Calu3 (cell line): ENCODE data around the gene SLITRK4. TPM values are rescaled to one million over a fixed set of nuclear protein-coding genes. Genes with fewer than 3 reads are reported as not detected.

Experiments used
- BruUV-seq: library from RNA; stranded (reverse); fragments of 400-500 nt; replicated peaks from 2 replicates; lab custom pipeline; 2021; lab: Mats Ljungman, UMichigan
- CTCF ChIA-PET: fragments of 300-600 bp; sonication (Branson Sonifier 250); formaldehyde crosslinking; loops from one replicate; lab custom pipeline; 2022; ENCODE audit warnings: antibody characterized with exemption; lab: Charles Lee
- DNase-seq: peaks from one replicate; pipeline ENCODE4 v3.0.0; 2022
- H3K27ac Mint-ChIP-seq: one replicate; pipeline ENCODE4 v1.8.0; 2022; ENCODE audit warnings: mixed read lengths; ENCODE audit not compliant: unreplicated experiment
- H3K27me3 Mint-ChIP-seq: one replicate; pipeline ENCODE4 v1.8.0; 2022; ENCODE audit warnings: mixed read lengths; ENCODE audit not compliant: unreplicated experiment
- H3K36me3 Mint-ChIP-seq: one replicate; pipeline ENCODE4 v1.8.0; 2022; ENCODE audit warnings: mild to moderate bottlenecking, moderate library complexity, mixed read lengths; ENCODE audit not compliant: insufficient read depth, unreplicated experiment
- H3K4me1 Mint-ChIP-seq: one replicate; pipeline ENCODE4 v1.8.0; 2022; ENCODE audit warnings: mild to moderate bottlenecking, low read depth, mixed read lengths; ENCODE audit not compliant: unreplicated experiment
- H3K4me3 Mint-ChIP-seq: one replicate; pipeline ENCODE4 v1.8.0; 2022; ENCODE audit warnings: mild to moderate bottlenecking, low read depth, moderate library complexity, mixed read lengths; ENCODE audit not compliant: unreplicated experiment
- H3K9me3 Mint-ChIP-seq: one replicate; pipeline ENCODE4 v1.8.0; 2022; ENCODE audit warnings: low read depth, mixed read lengths; ENCODE audit not compliant: unreplicated experiment
- intact Hi-C: fragments of 100-400 bp; cut with micrococcal nuclease; formaldehyde crosslinking; loops from one replicate; pipeline ENCODE4 v1.10.0; 2022; ENCODE audit not compliant: unreplicated experiment
- total RNA-seq: library from RNA; stranded (reverse); gene quantifications from 2 replicates; pipeline ENCODE4 v1.2.3, GENCODE V29; 2022
- TF ChIP-seq, protein P1 (sequence below): fragments of 200-600 bp; IDR thresholded peaks from one replicate; pipeline ENCODE4 v1.8.0; 2022; ENCODE audit warnings: antibody characterized with exemption; ENCODE audit not compliant: unreplicated experiment

The SLITRK4 gene
- total RNA-seq, 1 experiment from 2014 or later = not detected

DNA sequence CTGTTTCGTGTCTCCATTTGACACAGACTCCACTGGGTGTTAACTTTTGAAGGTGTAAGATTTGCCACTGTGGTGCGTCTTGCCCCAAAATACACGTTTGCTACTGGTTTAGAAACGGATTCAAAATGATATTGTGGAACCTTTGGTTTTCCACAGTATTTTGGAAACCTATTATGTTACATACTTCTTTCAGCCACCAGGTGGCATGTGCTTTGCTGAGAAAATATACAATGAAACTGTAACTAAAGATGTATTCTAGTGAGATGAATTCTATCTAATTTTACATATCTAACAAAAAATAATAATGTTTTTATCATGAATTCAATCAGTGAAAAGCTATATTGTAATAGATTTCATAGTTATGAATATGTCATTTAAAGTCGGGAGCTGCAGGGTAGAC lies 28.4 kb upstream of the SLITRK4 start:
- Mint-ChIP-seq H3K27ac (no peak overlapping the region), H3K27me3 (no peaks in the 10 kb centered on the region), H3K9me3 (no peaks in the 10 kb centered on the region), H3K4me3 (no peak overlapping the region), H3K4me1 (no peaks in the 10 kb centered on the region), H3K36me3 (no peaks in the 10 kb centered on the region)
- intact Hi-C loops = loop anchor here (1.0 kb wide), 1 partner anchor 1527 kb away; no protein-coding TSS in a partner anchor
- CTCF ChIA-PET = no interaction called here
- no TSS peak for BruUV-seq
- TF ChIP-seq, protein P1, sequence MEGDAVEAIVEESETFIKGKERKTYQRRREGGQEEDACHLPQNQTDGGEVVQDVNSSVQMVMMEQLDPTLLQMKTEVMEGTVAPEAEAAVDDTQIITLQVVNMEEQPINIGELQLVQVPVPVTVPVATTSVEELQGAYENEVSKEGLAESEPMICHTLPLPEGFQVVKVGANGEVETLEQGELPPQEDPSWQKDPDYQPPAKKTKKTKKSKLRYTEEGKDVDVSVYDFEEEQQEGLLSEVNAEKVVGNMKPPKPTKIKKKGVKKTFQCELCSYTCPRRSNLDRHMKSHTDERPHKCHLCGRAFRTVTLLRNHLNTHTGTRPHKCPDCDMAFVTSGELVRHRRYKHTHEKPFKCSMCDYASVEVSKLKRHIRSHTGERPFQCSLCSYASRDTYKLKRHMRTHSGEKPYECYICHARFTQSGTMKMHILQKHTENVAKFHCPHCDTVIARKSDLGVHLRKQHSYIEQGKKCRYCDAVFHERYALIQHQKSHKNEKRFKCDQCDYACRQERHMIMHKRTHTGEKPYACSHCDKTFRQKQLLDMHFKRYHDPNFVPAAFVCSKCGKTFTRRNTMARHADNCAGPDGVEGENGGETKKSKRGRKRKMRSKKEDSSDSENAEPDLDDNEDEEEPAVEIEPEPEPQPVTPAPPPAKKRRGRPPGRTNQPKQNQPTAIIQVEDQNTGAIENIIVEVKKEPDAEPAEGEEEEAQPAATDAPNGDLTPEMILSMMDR = no peak
- DNase-seq = no peak

- CTCF ChIA-PET = no interaction called here
- Mint-ChIP-seq H3K27ac (no peak overlapping the region), H3K36me3 (no peaks in the 10 kb centered on the region), H3K4me3 (no peak overlapping the region), H3K27me3 (no peaks in the 10 kb centered on the region), H3K4me1 (no peaks in the 10 kb centered on the region), H3K9me3 (no peaks in the 10 kb centered on the region)
- TF ChIP-seq, protein P1 = no peak
- BruUV-seq = no TSS peak
- intact Hi-C loops = loop anchor here (1.0 kb wide), 1 partner anchor 1528 kb away; no protein-coding TSS in a partner anchor
- DNase-seq = no peak
Measured at GRCh38 chrX:143663755-143664154, 27.9 kb upstream of the SLITRK4 start.

DNA sequence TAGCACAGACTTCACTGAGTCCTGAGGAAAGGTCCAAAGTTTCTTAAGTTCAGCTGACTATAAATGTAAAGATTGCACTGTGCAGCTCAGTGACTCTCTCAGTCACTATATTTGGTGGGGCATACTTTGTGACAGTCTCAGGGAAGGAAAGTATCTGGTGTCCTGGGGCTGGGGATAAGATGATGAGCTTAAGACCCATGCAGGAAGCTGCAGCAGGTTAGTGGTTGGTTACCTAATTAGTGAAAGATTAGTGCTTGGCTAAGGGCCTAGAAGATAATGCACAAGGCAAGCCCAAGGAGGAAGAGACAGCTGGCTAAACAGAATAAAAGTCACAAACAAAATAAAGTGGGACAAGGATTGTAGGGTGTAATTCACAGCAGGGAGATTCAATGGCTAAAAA lies 25.4 kb upstream of the SLITRK4 start:
- H3K36me3 Mint-ChIP-seq = no peaks in the 10 kb centered on the region
- no peaks in the 10 kb centered on the region for H3K27me3 Mint-ChIP-seq
- H3K4me3 Mint-ChIP-seq = no peak overlapping the region
- DNase-seq = no peak
- no peaks in the 10 kb centered on the region for H3K9me3 Mint-ChIP-seq
- intact Hi-C loops = no loop called here
- no peaks in the 10 kb centered on the region for H3K4me1 Mint-ChIP-seq
- TF ChIP-seq, protein P1 = no peak
- CTCF ChIA-PET = no interaction called here
- no TSS peak for BruUV-seq
- no peak overlapping the region for H3K27ac Mint-ChIP-seq

GRCh38 chrX:143648705-143649104 lies 12.8 kb upstream of the SLITRK4 start:
- Mint-ChIP-seq H3K36me3 (no peaks in the 10 kb centered on the region), H3K27me3 (no peaks in the 10 kb centered on the region), H3K4me1 (no peaks in the 10 kb centered on the region), H3K4me3 (no peak overlapping the region), H3K27ac (no peak overlapping the region), H3K9me3 (peaks cover 8% of the 10 kb centered on the region)
- DNase-seq = no peak
- BruUV-seq = no TSS peak
- CTCF ChIA-PET = no interaction called here
- intact Hi-C loops = no loop called here
- TF ChIP-seq, protein P1 = no peak
